Activated CD8-positive, alpha-beta memory T cell treated with anti-CD3 and anti-CD28 coated beads for 36 hours (primary cell): ENCODE data around the gene AFF3. TPM values are rescaled to one million over a fixed set of nuclear protein-coding genes. Genes with fewer than 3 reads are reported as not detected.
"Not testable (repeated sequence)": the region's sequence is repeated elsewhere in the genome, so short reads cannot be mapped to it uniquely, and the experiment has no call there.

Experiments
- CTCF ChIA-PET: fragments of 350-600 bp; sonication (Branson Sonifier 250); formaldehyde crosslinking; loops from one replicate; lab custom pipeline; 2021; ENCODE audit warnings: antibody characterized with exemption; lab: Charles Lee
- POLR2A ChIA-PET: fragments of 350-600 bp; sonication (Branson Sonifier 250); formaldehyde crosslinking; loops from one replicate; lab custom pipeline; 2021; ENCODE audit warnings: antibody characterized with exemption; lab: Charles Lee
- total RNA-seq, 2 experiments: library from RNA; stranded (reverse); gene quantifications; one replicate each; pipeline ENCODE4 v1.2.3, GENCODE V29; 2021

Gene AFF3
- total RNA-seq, 2 experiments from 2014 or later = 0.71 to 1.1 TPM

DNA sequence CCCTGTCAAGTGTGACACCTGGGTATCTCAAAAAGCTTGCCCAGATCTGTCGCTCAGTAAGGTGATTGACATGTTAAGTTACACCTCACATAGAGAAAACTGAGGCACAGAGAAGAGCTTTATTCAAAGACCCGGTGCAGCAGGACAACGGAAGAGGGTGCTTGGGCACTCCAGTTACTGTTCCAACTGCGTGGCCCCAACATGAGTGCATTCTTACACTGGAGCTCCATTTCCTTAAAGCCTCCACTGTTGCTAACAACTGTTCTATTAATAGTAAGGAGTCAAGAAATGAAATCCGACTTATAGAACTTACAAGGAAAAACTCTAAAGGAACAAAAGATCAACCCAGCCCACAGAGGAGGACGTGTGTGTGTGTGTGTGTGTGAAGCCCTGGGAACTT, 597.8 kb downstream of the AFF3 start:
- ChIA-PET POLR2A (no interaction called here), CTCF (no interaction called here)

DNA sequence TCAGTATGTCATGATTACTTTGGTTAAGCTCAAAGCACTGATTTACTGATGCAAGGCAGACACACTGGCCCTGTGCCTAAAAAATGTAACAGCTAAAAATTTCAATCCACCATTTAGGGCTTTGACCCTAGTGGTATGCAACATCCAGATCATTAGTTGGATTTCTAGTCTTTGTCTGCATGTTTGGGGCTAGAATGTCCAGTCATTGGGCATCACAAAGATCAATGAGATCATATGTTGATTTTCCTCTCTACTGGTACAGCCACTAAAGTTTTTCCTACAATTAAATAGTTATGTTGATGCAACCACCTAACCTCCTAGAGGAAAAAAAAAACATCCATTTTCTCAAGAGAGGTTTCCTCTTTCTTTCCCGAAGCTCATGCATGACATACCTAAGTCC, 599.1 kb downstream of the AFF3 start:
- ChIA-PET CTCF (no interaction called here), POLR2A (no interaction called here)

DNA sequence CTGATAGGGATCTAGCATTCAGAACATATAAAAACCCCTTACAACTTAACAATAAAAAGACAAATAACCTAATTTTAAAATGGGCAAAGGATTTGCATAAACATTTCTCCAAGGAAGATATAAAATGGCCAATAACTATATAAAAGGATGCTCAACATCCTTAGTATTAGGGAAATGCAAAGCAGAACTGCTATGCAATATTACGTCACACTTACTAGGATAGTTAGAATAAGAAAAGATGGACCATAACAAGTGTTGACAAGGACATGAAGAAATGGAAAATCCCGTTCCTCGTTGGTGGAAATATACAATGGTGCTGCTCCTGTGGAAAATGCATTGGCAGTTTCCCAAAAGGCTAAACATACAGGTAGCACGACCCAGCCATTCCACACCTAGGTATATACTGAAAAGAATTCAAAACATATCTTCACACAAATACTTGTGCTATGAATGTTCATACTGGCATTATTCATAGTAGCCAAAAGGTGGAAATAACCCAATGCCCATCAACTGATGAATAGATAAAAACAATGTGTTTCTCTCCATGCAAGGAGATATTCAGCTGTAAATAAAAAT, 604.4 kb downstream of the AFF3 start:
- CTCF ChIA-PET = interaction anchor here (0.6 kb wide), 1 partner anchor 143 kb away, joined by 3 read pairs; no protein-coding TSS in a partner anchor
- POLR2A ChIA-PET = no interaction called here

DNA sequence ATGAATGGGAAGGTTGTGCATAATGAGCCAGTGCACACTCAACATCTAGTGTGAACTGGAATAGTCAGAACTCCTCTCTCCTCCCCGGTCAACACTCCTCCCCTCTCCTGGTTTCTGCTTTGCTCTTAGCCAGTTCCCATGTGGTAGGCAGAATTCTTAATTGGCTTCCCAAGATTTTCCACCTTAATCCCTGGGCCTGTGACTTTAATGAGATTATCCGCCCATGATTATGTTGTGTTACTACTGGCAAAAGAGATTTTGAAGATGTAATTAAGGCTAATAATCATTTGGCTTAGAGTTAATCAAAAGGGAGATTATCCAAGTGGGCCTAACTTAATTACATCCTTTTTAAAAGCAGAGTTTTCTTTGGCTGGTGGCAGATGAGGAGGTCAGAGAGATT, 618.3 kb downstream of the AFF3 start:
- POLR2A ChIA-PET = no interaction called here
- CTCF ChIA-PET = no interaction called here

DNA sequence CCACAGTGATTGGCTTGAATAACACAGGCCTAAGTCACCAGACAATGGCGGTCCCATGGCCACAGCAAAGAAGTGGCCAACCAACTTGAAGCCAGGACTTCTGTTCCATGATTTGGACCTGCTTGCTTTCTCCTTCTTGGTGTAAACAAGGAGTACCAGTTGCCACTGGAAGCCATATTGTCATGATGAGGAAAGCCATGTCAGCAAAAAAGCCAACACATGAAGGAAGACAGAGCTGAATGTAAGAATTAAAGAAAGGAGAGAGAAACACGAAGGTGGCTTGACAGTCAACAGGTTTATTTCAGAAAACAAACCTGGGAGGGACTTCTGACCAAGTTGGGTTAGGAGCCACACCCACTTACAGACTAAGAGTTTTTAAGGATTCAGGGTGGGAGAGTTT, 620.2 kb downstream of the AFF3 start:
- POLR2A ChIA-PET = no interaction called here

DNA sequence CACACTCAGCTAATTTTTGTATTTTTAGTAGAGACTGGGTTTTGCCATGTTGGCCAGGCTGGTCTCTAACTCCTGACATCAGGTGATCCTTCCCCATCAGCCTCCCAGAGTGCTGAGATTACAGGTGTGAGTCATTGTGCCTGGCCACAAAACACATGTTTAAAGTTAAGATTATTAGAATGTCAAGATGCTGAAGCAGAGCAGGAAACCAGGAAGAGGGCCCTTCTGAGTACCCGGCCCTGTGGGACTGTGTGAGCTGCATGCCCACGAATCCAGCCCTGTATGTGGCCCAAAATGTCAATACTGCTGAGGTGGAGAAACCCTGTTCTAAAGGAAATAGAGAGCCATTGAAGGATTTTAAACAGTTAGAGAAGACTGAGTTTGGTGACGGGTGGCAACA, 621.6 kb downstream of the AFF3 start:
- CTCF ChIA-PET = no interaction called here
- POLR2A ChIA-PET = no interaction called here

More for the DNA sequence above, 620.2 kb downstream of the AFF3 start:
- CTCF ChIA-PET = no interaction called here

DNA sequence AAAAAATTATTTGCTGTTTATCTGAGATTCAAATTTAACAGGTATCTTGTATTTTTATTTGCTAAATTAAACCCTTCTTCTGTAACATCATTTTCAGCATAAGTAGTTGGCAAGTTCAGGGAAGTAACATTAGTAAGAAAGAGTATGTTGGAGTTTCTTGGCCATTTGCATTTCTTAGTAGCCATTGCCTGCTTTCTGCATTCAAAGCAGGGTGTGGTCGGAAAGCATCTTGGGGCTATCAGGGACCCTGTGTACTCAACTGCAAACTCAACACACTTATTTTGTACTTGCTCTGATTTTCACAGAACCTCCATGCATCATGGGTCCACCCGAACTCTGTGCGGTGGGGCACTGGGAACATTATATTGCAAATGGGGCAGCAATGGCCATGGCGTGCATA, 622.2 kb downstream of the AFF3 start:
- POLR2A ChIA-PET = no interaction called here
- CTCF ChIA-PET = no interaction called here

DNA sequence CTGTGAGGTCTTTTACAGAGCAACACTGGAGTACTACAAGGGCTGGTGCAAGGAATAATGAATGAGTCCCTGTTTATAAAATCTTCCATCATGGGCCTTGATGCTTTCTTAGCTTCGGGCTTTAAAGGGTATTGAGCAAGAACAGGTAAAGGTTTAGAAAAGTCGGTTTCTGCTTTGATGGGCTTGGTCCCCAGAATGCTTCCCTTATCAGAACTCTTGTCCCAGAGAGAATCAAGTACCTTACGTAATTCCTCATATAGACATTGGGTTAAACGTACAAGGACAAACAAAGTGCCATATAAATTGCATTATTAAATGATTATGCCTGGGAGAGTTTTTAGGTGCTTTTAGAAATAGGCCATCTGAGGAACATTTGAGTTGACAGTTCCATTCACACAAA, 628.0 kb downstream of the AFF3 start:
- POLR2A ChIA-PET = no interaction called here
- CTCF ChIA-PET = no interaction called here

DNA sequence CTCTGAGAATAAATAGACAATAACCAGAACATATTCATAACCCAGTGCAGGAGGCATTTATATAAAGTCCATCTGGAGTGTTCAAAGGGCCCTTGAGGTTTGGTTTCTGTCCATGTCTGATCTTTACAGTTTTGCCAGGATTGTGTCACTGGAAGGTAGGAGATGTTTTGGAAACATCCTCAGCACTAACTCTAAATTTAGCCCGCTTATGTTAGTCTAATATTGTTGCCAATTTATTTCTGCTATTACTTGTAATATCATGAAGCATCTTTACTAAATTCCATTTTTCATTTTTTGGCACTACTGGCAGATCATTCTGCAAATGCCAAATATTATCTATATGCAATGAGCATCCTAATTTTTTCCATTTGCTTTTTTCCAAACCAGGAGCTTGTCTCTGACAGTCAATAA, 630.2 kb downstream of the AFF3 start:
- POLR2A ChIA-PET = no interaction called here
- CTCF ChIA-PET = no interaction called here

DNA sequence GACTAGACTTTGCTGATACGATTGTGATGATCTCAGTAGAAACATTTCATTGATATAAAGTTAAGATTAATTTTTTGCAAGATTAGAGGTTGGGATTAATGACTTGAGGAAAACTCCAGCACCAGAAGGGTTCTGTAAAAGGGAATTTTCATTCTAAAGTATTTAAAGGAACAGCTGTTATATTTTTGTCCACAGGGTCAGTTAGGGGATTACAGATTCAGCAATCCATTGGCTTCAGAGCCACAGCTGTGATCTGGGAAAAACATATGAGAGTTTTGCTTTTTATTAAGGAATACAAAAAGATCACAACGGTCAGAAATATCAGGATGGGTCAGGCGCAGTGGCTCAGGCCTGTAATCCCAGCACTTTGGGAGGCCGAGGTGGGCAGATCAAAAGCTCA, 633.0 kb downstream of the AFF3 start:
- POLR2A ChIA-PET = no interaction called here
- CTCF ChIA-PET = no interaction called here

DNA sequence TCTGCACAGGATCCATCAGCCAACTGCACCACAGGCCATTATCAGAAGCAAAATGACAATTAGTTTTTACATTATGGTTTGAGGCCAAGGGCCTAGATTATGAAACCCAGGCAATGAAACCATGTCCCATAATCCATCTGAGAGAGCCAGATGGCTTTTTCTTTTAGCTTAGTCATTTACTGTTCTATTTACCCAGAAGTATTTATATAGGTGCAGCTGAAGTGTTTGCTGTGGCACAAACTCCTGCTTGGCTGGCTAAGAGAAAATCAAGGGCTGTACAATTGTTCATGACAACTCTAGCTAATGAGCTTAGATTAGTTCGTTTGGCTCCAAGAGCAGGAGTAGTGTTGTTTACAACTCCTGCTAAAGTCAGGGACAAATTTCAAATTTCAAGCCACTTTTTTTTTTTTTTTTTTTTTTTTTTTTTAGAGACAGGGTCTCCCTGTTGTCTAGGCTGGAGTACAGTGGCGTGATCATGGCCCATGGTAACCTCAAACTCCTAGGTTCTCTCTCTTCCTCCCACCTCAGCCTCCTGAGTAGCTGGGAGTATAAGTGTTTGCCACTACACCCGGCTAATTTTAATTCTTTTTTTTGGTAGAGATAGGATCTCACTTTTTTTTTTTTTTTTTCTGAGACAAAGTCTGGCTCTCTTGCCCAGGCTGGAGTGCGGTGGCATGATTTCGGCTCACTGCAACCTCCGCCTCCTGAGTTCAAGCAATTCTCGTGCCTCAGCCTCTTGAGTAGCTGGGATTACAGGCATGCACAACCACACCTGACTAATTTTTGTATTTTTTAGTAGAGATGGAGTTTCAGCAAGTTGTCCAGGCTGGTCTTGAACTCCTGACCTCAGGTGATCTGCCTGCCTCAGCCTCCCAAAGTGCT, 634.2 kb downstream of the AFF3 start:
- POLR2A ChIA-PET = no interaction called here
- CTCF ChIA-PET = interaction anchor here (0.6 kb wide), 1 partner anchor 18 kb away, joined by 3 read pairs; no protein-coding TSS in a partner anchor

DNA sequence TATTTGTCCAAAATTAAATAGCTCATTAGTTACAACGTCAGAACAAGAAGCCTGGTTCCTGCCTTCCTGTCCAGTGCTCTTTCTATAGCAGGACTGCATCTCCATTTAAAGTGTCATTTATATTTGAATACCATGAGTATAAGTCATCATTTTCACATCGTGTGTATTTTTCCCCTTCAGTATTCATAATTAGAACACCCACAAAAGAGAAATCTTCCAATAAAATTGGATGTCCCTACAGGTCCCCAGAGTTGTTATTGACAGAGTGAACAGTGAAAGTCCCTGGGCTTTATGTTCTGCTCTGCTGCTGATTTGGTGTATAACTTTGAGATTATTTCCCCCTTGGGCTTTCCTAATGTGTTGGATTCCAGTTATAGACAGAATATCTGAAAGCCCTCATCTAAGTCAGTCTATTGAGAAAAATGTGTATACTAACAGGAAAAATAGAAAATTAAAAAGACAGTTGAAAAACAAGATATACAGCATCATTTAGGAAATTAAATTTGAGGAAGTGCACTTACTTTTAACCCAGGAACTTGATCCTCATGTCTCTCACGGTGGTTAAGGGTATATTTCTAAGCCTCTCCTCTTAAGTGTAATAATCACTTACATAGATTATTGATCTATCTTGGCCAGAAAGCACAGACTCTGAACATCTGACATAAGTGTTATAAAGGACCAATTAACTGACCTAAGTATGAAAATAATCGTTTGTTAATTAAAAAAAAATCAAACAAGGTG, 637.4 kb downstream of the AFF3 start:
- ChIA-PET POLR2A (no interaction called here), CTCF (interaction anchor here (0.6 kb wide), 1 partner anchor 733 kb away, joined by 3 read pairs; no protein-coding TSS in a partner anchor)

DNA sequence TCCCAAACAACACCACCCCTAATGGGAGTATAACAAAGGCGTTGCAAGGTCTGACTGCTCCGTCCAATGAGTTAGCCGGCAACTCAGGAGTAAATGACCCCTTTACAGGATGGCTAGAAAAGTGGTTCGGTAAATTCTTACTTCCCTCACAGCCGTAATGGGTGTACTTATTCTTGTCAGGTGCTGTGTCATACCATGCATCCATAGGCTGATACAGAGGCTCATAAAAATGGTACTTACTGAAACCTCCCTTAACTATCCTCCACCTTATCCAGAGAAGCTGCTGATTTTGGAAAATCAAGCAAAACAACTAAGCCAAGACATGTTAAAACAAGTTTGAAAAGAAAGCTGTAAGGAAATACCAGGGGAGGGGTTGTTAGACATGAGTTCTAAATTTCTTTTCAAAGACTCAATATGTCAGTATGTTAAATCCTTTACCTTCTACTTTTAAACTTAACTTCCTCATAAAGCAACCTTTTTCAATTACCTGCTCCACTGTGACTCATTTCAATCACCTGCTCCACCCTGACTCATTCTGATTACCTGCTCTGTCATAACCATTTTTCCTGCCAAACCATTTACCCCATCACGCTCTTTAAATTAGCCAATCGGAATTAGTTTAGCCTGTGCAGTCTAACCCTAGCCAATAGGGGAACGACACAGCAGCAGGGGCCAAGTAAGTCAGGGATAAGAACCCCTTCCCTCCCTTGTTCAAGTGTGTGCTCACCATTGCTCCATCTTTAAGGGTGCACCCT, 638.6 kb downstream of the AFF3 start:
- POLR2A ChIA-PET, CTCF ChIA-PET: not testable (repeated sequence)

DNA sequence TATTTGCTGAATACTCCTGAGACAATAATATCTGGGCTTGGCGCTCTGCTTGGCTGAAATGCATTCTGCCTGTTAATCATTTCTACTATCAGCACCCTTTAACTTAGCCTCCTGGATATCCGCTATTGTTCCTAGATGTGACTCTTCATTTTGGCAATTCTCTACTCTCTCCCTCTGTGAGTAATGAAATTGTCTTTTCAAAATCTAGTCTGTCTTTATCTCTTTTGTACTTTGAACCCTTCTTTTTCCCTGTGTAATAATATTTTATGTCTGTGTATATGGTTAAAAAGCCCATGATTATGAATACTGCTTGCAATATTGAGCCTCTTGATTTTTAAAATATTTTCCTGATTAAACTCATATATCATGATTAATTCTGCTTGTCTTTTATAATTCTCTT, 646.4 kb downstream of the AFF3 start:
- CTCF ChIA-PET = no interaction called here

More for the DNA sequence above, 646.4 kb downstream of the AFF3 start:
- POLR2A ChIA-PET = no interaction called here

Other genes starting within 250 kb of the AFF3 start
- under 1 TPM; 0.08 TPM for gene LONRF2, start 179.9 kb upstream of the AFF3 start, total RNA-seq